GM23338 (cell line): ENCODE results near the gene RPS6KC1. TPM values are rescaled to one million over a fixed set of nuclear protein-coding genes. Genes with fewer than 3 reads are reported as not detected.

ENCODE experiments used
- ATAC-seq: fragments of 200-7000 bp; cut with Tn5 transposase; 3 replicates; pipeline ENCODE4 v1.9.1; 2020
- DNase-seq: peaks from one replicate; pipeline ENCODE4 v3.0.0-alpha.2; 2015; ENCODE audit warnings: low spot score
- H2AFZ ChIP-seq: fragments of 200-600 bp; sonication (generic); 2 replicates; pipeline ENCODE4 v1.8.0; 2016; ENCODE audit warnings: antibody characterized with exemption, mild to moderate bottlenecking, moderate library complexity
- H3F3A ChIP-seq: fragments of 200-600 bp; sonication (generic); replicated peaks from 2 replicates; pipeline ENCODE4 v1.8.0; 2017; ENCODE audit warnings: antibody characterized with exemption, mixed run types, low read depth
- H3K27ac ChIP-seq: fragments of 200-600 bp; sonication (generic); 2 replicates; pipeline ENCODE4 v1.6.1; 2016; ENCODE audit warnings: low read depth
- H3K27me3 ChIP-seq: fragments of 200-600 bp; sonication (generic); 2 replicates; pipeline ENCODE4 v1.8.0; 2016; ENCODE audit warnings: mild to moderate bottlenecking, mixed run types, moderate library complexity; ENCODE audit not compliant: insufficient read depth
- H3K36me3 ChIP-seq: fragments of 200-600 bp; sonication (generic); 2 replicates; pipeline ENCODE4 v1.8.0; 2016; ENCODE audit warnings: mild to moderate bottlenecking; ENCODE audit not compliant: insufficient read depth
- H3K4me1 ChIP-seq: fragments of 200-600 bp; sonication (generic); 2 replicates; pipeline ENCODE4 v1.8.0; 2016; ENCODE audit warnings: mild to moderate bottlenecking, moderate library complexity; ENCODE audit not compliant: insufficient read depth
- H3K4me2 ChIP-seq: fragments of 200-600 bp; sonication (generic); 2 replicates; pipeline ENCODE4 v1.7.1; 2017; ENCODE audit warnings: mixed run types
- H3K4me3 ChIP-seq: fragments of 200-600 bp; sonication (generic); 2 replicates; pipeline ENCODE4 v1.6.1; 2016; ENCODE audit warnings: mixed run types
- H3K79me2 ChIP-seq: fragments of 200-600 bp; sonication (generic); replicated peaks from 2 replicates; pipeline ENCODE4 v1.8.0; 2017; ENCODE audit warnings: mild to moderate bottlenecking; ENCODE audit not compliant: insufficient read depth
- H3K9me2 ChIP-seq: fragments of 200-600 bp; sonication (generic); 2 replicates; pipeline ENCODE4 v1.8.0; 2017; ENCODE audit not compliant: insufficient read depth
- H4K20me1 ChIP-seq: fragments of 200-600 bp; sonication (generic); replicated peaks from 2 replicates; pipeline ENCODE4 v1.8.0; 2017; ENCODE audit warnings: mild to moderate bottlenecking; ENCODE audit not compliant: insufficient read depth
- H3K27ac Mint-ChIP-seq: 2 replicates; pipeline ENCODE4 v1.8.0; 2020; ENCODE audit warnings: inconsistent platforms, mild to moderate bottlenecking, moderate library complexity, mixed read lengths
- H3K27me3 Mint-ChIP-seq: 3 replicates; pipeline ENCODE4 v1.8.0; 2022; ENCODE audit warnings: low read depth, mild to moderate bottlenecking, moderate library complexity, mixed read lengths, inconsistent platforms; ENCODE audit not compliant: insufficient read depth, poor library complexity
- H3K36me3 Mint-ChIP-seq: 3 replicates; pipeline ENCODE4 v1.8.0; 2021; ENCODE audit warnings: low read depth, mild to moderate bottlenecking, inconsistent platforms, moderate library complexity, mixed read lengths
- H3K4me1 Mint-ChIP-seq: 3 replicates; pipeline ENCODE4 v1.8.0; 2020; ENCODE audit warnings: mild to moderate bottlenecking, inconsistent platforms, mixed read lengths
- H3K4me3 Mint-ChIP-seq: 3 replicates; pipeline ENCODE4 v1.8.0; 2021; ENCODE audit warnings: moderate library complexity, mild to moderate bottlenecking, inconsistent platforms, mixed read lengths
- H3K9me3 Mint-ChIP-seq: 3 replicates; pipeline ENCODE4 v1.8.0; 2020; ENCODE audit warnings: moderate library complexity, mild to moderate bottlenecking, inconsistent platforms, mixed read lengths
- CREB1 ChIP-seq: fragments of 250-450 bp; sonication (Bioruptor Pico); IDR thresholded peaks from 2 replicates; pipeline ENCODE4 v1.5.0; 2020; ENCODE audit warnings: low read depth, mild to moderate bottlenecking, moderate library complexity
- ETS1 ChIP-seq: IDR thresholded peaks from 2 replicates; pipeline ENCODE4 v1.6.1; 2016; ENCODE audit warnings: antibody characterized with exemption
- EZH2 ChIP-seq: fragments of 200-600 bp; sonication (generic); IDR thresholded peaks from one replicate; pipeline ENCODE4 v1.8.0; 2017; ENCODE audit warnings: antibody characterized with exemption, mild to moderate bottlenecking, low read depth; ENCODE audit not compliant: unreplicated experiment
- EZH2phosphoT487 ChIP-seq: fragments of 200-600 bp; sonication (generic); IDR thresholded peaks from one replicate; pipeline ENCODE4 v1.8.1; 2018; ENCODE audit warnings: antibody characterized with exemption; ENCODE audit not compliant: unreplicated experiment
- JUNB ChIP-seq: IDR thresholded peaks from one replicate; pipeline ENCODE4 v1.6.1; 2016; ENCODE audit warnings: antibody characterized with exemption; ENCODE audit not compliant: unreplicated experiment
- NANOG ChIP-seq: IDR thresholded peaks from 2 replicates; pipeline ENCODE4 v1.6.1; 2016; ENCODE audit warnings: antibody characterized with exemption, borderline replicate concordance
- REST ChIP-seq: IDR thresholded peaks from one replicate; pipeline ENCODE4 v1.6.1; 2018; ENCODE audit warnings: antibody characterized with exemption; ENCODE audit not compliant: unreplicated experiment
- ZNF114 ChIP-seq: fragments of 250-450 bp; sonication (Bioruptor Pico); IDR thresholded peaks from 2 replicates; pipeline ENCODE4 v1.5.0; 2020; ENCODE audit warnings: mild to moderate bottlenecking, moderate library complexity
- ZNF331 ChIP-seq: fragments of 250-450 bp; sonication (Bioruptor Pico); IDR thresholded peaks from 2 replicates; pipeline ENCODE4 v1.5.0; 2020; ENCODE audit warnings: low read depth, mild to moderate bottlenecking, moderate library complexity
- ZNF462 ChIP-seq: fragments of 250-450 bp; sonication (Bioruptor Pico); IDR thresholded peaks from 2 replicates; pipeline ENCODE4 v1.5.0; 2020; ENCODE audit warnings: mild to moderate bottlenecking, moderate library complexity
- polyA plus RNA-seq: library from polyadenylated mRNA; unstranded; fragments of >200 nt; fragmentation: Nextera tagmentation; extraction: Ambion mirVana; gene quantifications from 2 replicates; pipeline ENCODE4 v1.2.1, GENCODE V29; 2016
- total RNA-seq: library from RNA; depleted of rRNA; stranded (reverse); fragments of >200 nt; shearing (Covaris generic); gene quantifications from 2 replicates; pipeline ENCODE4 v1.2.3, GENCODE V29; 2014

The RPS6KC1 gene
- total and polyA plus RNA-seq, 2 experiments from 2014 or later: 7.9 to 24.9 TPM

GRCh38 chr1:213297021-213297420 is 246.0 kb downstream of the RPS6KC1 start:
- peaks cover 13% of the 10 kb centered on the region for H3K4me1 Mint-ChIP-seq
- H3K27me3 Mint-ChIP-seq: no peaks in the 10 kb centered on the region
- H3K36me3 Mint-ChIP-seq: no peaks in the 10 kb centered on the region; the same call in 2 of the 3 replicates
- Histone ChIP-seq H3F3A (no peaks in the 10 kb centered on the region), H3K27me3 (no peaks in the 10 kb centered on the region), H3K4me3 (no peak overlapping the region), H3K9me2 (peaks cover 8% of the 10 kb centered on the region), H3K79me2 (no peaks in the 10 kb centered on the region), H4K20me1 (no peaks in the 10 kb centered on the region), H2AFZ (no peak overlapping the region), H3K4me1 (peaks cover 7% of the 10 kb centered on the region), H3K36me3 (no peaks in the 10 kb centered on the region), H3K27ac (no peak overlapping the region), H3K4me2 (no peak overlapping the region)
- no peak overlapping the region for H3K27ac Mint-ChIP-seq
- no peak for DNase-seq
- H3K4me3 Mint-ChIP-seq: no peak overlapping the region
- no peaks in the 10 kb centered on the region for H3K9me3 Mint-ChIP-seq
- TF ChIP-seq NANOG (no peak), ZNF462 (CRISPR knock-in tag) (no peak), EZH2phosphoT487 (no peak), REST (no peak), EZH2 (no peak), ETS1 (no peak), ZNF331 (CRISPR knock-in tag) (no peak), ZNF114 (no peak), JUNB (no peak), CREB1 (no peak)
- no peak for ATAC-seq
